ACHN (cell line): ENCODE results near the gene TUBB6.

ENCODE experiments used
- DNase-seq: peaks from one replicate; pipeline ENCODE4 v3.0.0-alpha.2; 2015
- in situ Hi-C: cut with HindIII; loops from 2 replicates; pipeline ENCODE4 v1.10.0; 2017; ENCODE audit warnings: low sequenced_read_pairs, low pct_ligation_motif_present, low pct_unique_long_range_greater_than_20kb

Gene TUBB6

DNA sequence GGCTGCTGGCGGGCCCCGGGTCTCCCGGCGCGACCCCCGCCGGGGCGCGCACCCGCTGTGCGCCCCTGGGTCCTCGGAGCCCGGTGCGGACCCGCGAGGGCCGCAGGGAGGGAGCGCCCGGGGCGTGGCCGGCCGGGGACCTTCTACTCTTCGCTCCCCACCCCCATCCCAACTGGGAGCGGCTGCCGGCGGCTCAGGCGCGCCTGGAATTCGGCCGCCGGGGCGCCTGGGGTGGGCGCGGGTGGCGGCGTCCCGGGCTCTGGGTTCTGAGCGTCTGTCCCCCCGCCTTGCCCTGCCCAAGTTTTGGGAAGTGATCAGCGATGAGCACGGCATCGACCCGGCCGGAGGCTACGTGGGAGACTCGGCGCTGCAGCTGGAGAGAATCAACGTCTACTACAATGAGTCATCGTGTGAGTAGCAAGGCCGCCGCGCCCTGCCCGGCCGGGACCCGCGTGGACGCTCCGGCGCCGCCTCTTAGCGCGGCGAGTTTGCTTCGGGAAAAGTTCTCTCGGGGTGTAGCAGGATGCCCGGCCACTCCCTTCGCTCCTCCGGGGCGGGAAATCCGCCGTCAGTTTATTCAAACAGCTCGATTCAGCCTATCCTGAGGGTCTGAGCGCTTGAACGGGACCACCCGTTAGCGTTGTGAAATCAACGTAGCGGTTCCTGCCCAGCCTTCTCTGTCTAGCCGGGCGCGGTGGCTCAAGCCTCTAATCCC is 502 bp downstream of the TUBB6 start:
- in situ Hi-C loops, result no loop called here
- peak; percentile 77 for DNase-seq

DNA sequence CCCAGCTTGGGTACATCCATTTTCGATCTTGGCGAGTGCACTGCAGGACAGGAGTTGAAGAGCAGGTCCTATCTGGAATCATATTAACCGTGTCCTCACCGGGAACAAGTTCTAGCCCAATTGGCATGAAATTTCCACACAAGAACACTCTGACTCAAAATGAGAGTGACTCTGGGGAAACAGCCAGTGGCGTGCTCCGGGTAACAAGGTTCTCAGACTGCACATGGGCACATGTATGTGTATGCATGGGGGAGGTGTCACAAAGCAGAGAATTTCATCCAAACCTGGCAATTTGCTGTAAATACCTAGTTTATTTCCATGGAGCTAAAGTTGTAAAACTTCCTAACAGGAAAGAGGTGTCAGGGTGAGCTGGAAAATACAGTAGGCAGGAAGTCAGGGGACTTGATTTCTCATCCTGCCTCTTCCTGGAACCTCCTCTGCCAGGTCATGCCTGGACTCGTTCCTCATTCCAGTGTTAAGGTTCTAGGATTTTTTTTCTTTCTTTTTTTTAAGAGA is 1.7 kb downstream of the TUBB6 start:
- DNase-seq, result no peak
- in situ Hi-C loops, result no loop called here

DNA sequence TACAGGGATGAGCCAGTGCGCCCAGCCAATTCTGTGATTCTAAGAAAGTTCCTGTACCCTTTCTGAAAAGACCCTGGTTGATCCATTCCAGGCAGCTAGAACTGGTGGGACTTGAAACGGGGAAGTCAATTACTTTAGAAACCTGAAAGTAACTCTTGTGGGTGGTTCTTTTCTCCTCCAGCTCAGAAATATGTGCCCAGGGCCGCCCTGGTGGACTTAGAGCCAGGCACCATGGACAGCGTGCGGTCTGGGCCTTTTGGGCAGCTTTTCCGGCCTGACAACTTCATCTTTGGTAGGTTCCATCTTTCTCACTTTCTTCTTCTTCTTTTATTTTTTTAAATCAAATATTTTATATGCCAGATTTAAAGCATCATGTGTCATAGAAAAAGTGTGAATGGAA is 2.7 kb downstream of the TUBB6 start:
- in situ Hi-C loops, result no loop called here
- DNase-seq, result no peak

DNA sequence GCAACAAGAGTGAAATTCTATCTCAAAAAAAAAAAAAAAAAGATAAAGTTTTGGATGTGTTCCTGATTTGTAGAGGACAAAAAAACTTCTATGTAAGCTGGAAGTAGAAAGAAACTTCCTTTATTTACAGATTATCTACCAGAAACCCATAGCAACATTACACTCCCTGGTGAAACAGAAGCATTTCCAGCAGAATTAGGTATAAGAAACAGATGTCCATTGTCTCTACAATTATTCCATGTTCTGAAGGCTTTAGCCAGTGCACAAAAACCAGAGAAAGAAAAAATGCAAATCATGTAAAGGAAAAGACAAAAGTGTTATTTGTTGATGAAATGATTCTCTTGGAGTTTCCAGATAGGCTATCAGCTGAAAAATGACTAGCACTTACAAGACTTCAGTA is 4.9 kb downstream of the TUBB6 start:
- no peak for DNase-seq
- in situ Hi-C loops, result no loop called here

GRCh38 chr18:12313530-12314245 is 5.6 kb downstream of the TUBB6 start:
- in situ Hi-C loops, result no loop called here

DNA sequence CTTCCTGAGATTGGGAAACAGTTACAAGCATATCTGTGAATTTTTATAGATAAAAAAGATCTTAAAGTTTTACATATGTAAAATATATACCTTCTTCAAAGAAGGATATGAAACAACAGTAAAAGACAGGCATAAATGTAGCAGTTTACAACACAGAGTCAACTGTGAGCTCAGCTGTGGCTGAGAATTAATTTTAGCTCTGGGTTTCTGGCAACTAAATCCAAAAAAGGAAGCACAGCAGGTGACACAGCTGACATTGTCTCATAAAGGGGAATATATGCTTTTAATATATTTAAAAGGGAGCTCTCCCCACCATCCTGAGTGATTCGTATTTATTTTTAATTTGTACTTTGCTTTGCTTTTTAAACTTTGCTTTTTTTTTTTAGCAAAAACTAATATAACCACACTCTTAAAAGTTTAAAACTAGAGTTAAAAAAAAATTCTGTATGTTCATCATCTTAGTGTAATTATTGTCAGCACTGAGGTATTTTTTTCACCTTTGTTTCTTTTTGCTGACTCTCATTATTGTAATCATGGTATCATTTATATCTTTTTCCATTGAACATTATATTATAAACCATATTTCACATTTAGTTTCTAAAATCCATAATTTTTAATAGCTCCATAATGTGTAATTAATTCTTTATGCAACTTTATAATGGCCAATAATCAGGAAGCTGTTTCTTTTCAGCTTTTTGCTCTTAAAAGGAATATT is 6.7 kb downstream of the TUBB6 start:
- no peak for DNase-seq
- in situ Hi-C loops, result no loop called here

More at GRCh38 chr18:12313530-12314245, 5.6 kb downstream of the TUBB6 start:
- DNase-seq, result no peak

DNA sequence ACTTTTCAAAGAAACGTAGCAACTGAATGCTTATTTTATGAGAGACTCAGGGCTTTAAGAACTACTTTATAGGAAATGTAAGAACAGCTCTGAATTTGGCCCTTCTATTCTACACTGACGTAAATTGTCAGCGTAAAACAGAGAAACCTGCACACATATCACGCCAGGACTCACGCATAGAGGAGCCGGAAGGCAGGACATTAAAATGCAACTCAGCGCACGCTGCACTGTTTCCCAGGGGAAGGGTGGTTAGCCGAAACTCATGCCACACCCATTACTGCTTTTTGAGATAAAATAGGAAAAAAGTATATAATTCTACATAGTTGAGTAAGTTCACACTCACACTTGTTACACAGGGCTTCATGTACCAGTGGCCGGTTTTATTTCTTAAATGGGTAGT is 7.4 kb downstream of the TUBB6 start:
- no peak for DNase-seq

DNA sequence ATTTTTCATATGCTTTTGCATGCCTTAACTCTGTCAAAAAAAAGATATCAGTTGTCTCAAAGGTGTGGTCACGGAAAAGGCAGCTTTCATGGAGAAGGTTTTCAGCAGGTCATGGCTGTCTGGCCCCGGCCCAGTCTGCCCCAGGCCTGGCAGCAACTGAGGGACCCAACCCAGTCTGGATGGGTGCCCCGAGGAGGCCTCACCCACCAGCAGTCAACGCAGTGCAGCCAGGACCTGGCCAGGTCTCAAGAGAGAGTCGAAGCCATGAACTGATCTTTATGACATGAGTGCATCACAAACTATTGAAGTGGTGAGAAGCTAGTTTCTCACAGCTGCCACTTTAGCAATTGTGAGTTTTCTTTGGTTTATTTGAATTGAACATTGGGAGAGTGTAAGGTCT is 7.9 kb downstream of the TUBB6 start:
- no peak for DNase-seq

More for the DNA sequence above, 7.4 kb downstream of the TUBB6 start:
- in situ Hi-C loops, result no loop called here

GRCh38 chr18:12317664-12318333 is 9.8 kb downstream of the TUBB6 start:
- DNase-seq, result no peak
- in situ Hi-C loops, result no loop called here

More for the DNA sequence above, 7.9 kb downstream of the TUBB6 start:
- in situ Hi-C loops, result no loop called here

DNA sequence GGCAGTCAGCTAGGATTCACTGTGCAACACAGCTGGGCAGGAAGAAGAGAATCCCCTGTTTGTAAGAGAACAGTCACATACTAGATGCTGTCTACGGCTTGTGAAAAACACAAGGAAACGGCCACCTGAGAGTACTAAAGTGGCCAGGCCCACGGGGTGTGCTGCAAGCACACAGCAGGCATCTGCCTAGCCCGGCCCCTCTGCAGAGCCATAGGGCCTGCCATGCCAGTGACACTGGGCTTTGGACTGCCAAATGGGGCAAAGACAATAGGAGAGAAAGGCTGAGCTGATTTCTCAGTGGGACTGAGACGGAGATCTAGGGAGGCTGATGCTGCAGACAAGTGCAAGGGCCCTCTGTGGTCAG is 10.3 kb downstream of the TUBB6 start:
- DNase-seq, result no peak
- in situ Hi-C loops, result no loop called here

DNA sequence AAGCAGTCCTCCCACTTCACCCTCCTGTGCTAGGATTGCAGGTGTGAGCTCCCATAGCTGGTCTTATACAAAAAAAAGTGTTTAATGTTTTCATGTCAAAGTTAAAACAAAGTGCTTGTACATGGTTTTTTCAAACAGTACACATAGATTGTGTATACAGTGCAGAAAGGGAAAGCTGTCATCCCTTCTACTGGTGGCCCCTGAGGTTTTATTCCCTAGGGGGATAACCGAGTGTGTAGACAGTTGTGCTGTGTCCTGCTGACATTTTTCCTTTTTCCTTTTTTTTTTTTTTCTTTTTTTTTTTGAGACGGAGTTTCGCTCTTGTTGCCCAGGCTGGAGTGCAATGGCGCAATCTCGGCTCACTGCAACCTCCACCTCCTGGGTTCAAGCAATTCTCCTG is 10.8 kb downstream of the TUBB6 start:
- in situ Hi-C loops, result no loop called here

DNA sequence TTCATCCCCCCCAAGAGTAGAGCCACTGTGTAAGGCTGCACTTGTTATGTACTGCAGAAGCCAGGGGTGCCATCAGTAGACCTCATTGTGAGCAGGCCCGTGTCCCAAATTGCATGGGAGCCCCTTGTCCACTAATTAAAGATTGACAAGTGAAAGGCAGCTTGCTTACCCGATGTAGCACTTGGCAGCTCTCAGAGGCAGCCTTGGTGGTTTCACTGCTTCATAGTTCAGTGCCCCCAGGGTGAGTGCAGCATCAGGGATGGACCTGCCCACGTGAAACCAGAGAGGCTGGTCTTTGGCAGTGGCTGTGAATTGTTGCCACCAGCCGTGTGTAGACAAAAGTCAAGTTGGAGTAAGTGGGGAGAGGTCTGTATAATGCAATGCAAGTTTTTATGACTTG is 13.3 kb downstream of the TUBB6 start:
- in situ Hi-C loops, result no loop called here
- peak; percentile 70 for DNase-seq

More for the DNA sequence above, 10.8 kb downstream of the TUBB6 start:
- DNase-seq, result no peak

DNA sequence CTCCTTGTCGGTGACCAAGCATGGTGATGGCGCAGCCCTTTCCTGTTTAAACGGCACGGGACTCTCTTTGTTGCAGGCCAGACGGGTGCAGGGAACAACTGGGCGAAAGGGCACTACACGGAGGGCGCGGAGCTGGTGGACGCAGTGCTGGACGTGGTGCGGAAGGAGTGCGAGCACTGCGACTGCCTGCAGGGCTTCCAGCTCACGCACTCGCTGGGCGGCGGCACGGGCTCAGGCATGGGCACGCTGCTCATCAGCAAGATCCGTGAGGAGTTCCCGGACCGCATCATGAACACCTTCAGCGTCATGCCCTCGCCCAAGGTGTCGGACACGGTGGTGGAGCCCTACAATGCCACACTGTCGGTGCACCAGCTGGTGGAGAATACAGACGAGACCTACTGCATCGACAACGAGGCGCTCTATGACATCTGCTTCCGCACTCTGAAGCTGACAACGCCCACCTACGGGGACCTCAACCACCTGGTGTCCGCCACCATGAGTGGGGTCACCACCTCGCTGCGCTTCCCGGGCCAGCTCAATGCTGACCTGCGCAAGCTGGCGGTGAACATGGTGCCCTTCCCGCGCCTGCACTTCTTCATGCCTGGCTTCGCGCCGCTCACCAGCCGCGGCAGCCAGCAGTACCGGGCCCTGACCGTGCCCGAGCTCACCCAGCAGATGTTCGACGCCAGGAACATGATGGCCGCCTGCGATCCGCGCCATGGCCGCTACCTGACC is 17.1 kb downstream of the TUBB6 start:
- in situ Hi-C loops, result no loop called here
- no peak for DNase-seq

DNA sequence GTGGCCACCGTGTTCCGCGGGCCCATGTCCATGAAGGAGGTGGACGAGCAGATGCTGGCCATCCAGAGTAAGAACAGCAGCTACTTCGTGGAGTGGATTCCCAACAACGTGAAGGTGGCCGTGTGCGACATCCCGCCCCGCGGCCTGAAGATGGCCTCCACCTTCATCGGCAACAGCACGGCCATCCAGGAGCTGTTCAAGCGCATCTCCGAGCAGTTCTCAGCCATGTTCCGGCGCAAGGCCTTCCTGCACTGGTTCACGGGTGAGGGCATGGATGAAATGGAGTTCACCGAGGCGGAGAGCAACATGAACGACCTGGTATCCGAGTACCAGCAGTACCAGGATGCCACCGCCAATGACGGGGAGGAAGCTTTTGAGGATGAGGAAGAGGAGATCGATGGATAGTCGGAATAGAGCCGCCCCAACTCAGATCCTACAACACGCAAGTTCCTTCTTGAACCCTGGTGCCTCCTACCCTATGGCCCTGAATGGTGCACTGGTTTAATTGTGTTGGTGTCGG is 17.7 kb downstream of the TUBB6 start:
- no peak for DNase-seq
- in situ Hi-C loops, result no loop called here

- no peak for DNase-seq
- in situ Hi-C loops, result no loop called here
These were observed 18.8 kb downstream of the TUBB6 start for GRCh38 chr18:12326711-12327460.

DNA sequence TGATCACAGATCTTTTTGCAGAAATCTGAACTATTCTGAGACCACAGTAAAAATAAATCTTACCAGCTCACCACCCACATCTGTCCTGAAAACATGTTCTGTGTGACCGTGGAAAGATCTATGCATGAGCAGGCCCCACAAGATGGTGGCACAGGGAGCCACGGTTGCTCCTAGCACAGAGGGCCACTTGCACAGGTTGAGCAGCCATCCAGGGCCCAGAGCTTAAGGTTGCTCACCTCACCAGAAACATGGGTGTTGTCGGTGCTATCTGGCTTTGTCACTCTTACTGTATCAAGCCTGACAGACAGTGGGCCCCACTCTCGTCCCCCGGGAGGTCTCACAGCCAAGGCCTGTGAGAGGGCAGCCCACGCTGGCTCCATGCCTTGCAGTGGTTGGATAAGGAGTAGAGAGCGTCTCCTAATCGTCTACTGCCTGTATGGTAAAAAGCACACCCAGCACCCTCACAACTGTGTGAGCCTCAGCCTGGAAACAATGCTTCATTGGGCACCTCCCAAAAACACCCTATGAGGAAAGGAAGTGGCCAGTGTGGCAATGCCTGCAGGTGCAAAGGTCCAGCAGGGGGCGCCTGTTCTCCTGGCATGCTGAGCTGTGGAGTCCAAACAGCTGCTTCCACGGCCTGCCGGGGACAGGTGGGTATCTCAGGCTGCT is 19.6 kb downstream of the TUBB6 start:
- in situ Hi-C loops, result no loop called here
- peak; percentile 69 for DNase-seq
